HG03097 (cell line): ENCODE results near the gene DGKI.

ENCODE experiments used
- ATAC-seq: cut with Tn5 transposase; IDR thresholded peaks from one replicate; pipeline ENCODE4 v1.9.1; 2021; ENCODE audit not compliant: unreplicated experiment, low FRiP score

The DGKI gene

GRCh38 chr7:137395420-137395819 lies 451.4 kb downstream of the DGKI start:
- no peak for ATAC-seq

- ATAC-seq, result no peak
Measured at GRCh38 chr7:137393570-137393969, 453.2 kb downstream of the DGKI start.

- ATAC-seq, result no peak
Measured at GRCh38 chr7:137390076-137390475, 456.7 kb downstream of the DGKI start.

- ATAC-seq, result no peak
Measured at GRCh38 chr7:137388916-137389315, 457.9 kb downstream of the DGKI start.

- ATAC-seq, result no peak
Measured at GRCh38 chr7:137386966-137387365, 459.8 kb downstream of the DGKI start.

GRCh38 chr7:137381045-137381444 lies 465.7 kb downstream of the DGKI start:
- ATAC-seq, result no peak

GRCh38 chr7:137373507-137373906 lies 473.3 kb downstream of the DGKI start:
- no peak for ATAC-seq

GRCh38 chr7:137371616-137372015 lies 475.2 kb downstream of the DGKI start:
- ATAC-seq, result no peak

GRCh38 chr7:137366995-137367394 lies 479.8 kb downstream of the DGKI start:
- no peak for ATAC-seq

- ATAC-seq, result no peak
Measured at GRCh38 chr7:137363683-137364082, 483.1 kb downstream of the DGKI start.

- no peak for ATAC-seq
Measured at GRCh38 chr7:137360087-137360679, 486.6 kb downstream of the DGKI start.

- no peak for ATAC-seq
Measured at GRCh38 chr7:137354961-137355360, 491.8 kb downstream of the DGKI start.

GRCh38 chr7:137354396-137354795 lies 492.4 kb downstream of the DGKI start:
- no peak for ATAC-seq

GRCh38 chr7:137351941-137352340 lies 494.8 kb downstream of the DGKI start:
- no peak for ATAC-seq

GRCh38 chr7:137345799-137346449 lies 500.9 kb downstream of the DGKI start:
- no peak for ATAC-seq

GRCh38 chr7:137343281-137343841 lies 503.4 kb downstream of the DGKI start, which contains the start of gene PTN:
TSS of gene PTN (minus strand) at chr7:137343733. CDS start at chr7:137254973, 88,760 bp downstream.
- ATAC-seq, result no peak

GRCh38 chr7:137342828-137343261 lies 503.9 kb downstream of the DGKI start:
- ATAC-seq, result no peak

- no peak for ATAC-seq
Measured at GRCh38 chr7:137342265-137342664, 504.5 kb downstream of the DGKI start.

- ATAC-seq, result no peak
Measured at GRCh38 chr7:137337902-137338301, 508.9 kb downstream of the DGKI start.

GRCh38 chr7:137335814-137336213 lies 511.0 kb downstream of the DGKI start:
- no peak for ATAC-seq

- ATAC-seq, result no peak
Measured at GRCh38 chr7:137331378-137331777, 515.4 kb downstream of the DGKI start.
